Measurements from ENCODE around the gene EFNA5.

EFNA5 gene

GRCh38 chr5:107653685-107654084, 17.1 kb downstream of the EFNA5 start:
- Histone ChIP-seq H3K79me2 (ENCODE audit: insufficient read depth, low read length) (no peaks in the 10 kb centered on the region), H3K27ac (ENCODE audit: low read length) (no peak overlapping the region), H3K4me3 (ENCODE audit: low read depth in 1 of 2, low read length in 2 of 2) (no peak overlapping the region), H3K4me2 (ENCODE audit: insufficient read depth, low read length) (no peak overlapping the region), H3K27me3 (ENCODE audit: insufficient read depth, low read length, poor library complexity) (no peaks in the 10 kb centered on the region), H3K9ac (ENCODE audit: low read depth, low read length) (no peak overlapping the region), H3K4me1 (ENCODE audit: insufficient read depth, low read length) (no peaks in the 10 kb centered on the region), H3K36me3 (ENCODE audit: insufficient read depth, low read length) (no peaks in the 10 kb centered on the region), H3K9me3 (ENCODE audit: insufficient read depth, low read length, severe bottlenecking) (no peaks in the 10 kb centered on the region), H2AFZ (ENCODE audit: low read depth, low read length) (no peak overlapping the region), H4K20me1 (ENCODE audit: insufficient read depth, low read length) (no peaks in the 10 kb centered on the region)
- TF ChIP-seq EZH2 (IDR thresholded peaks at IDR 0.05; ENCODE audit: borderline replicate concordance, low read depth, low read length, severe bottlenecking) (no peak), CTCF (IDR thresholded peaks at IDR 0.05; ENCODE audit: borderline replicate concordance, extremely low read depth, low read length, poor library complexity, severe bottlenecking) (no peak)
- ATAC-seq (ENCODE audit: insufficient read depth, low read depth) (no peak), DNase-seq (no peak)

GRCh38 chr5:107652839-107653607, 17.7 kb downstream of the EFNA5 start:
- Histone ChIP-seq H3K27me3 (ENCODE audit: insufficient read depth, low read length, poor library complexity) (no peaks in the 10 kb centered on the region), H3K4me1 (ENCODE audit: insufficient read depth, low read length) (no peaks in the 10 kb centered on the region), H3K4me3 (ENCODE audit: low read depth in 1 of 2, low read length in 2 of 2) (no peak overlapping the region), H3K36me3 (ENCODE audit: insufficient read depth, low read length) (no peaks in the 10 kb centered on the region), H3K79me2 (ENCODE audit: insufficient read depth, low read length) (no peaks in the 10 kb centered on the region), H3K9me3 (ENCODE audit: insufficient read depth, low read length, severe bottlenecking) (no peaks in the 10 kb centered on the region), H4K20me1 (ENCODE audit: insufficient read depth, low read length) (no peaks in the 10 kb centered on the region), H2AFZ (ENCODE audit: low read depth, low read length) (no peak overlapping the region), H3K9ac (ENCODE audit: low read depth, low read length) (no peak overlapping the region), H3K27ac (ENCODE audit: low read length) (no peak overlapping the region), H3K4me2 (ENCODE audit: insufficient read depth, low read length) (no peak overlapping the region)
- TF ChIP-seq CTCF (IDR thresholded peaks at IDR 0.05; ENCODE audit: borderline replicate concordance, extremely low read depth, low read length, poor library complexity, severe bottlenecking) (no peak), EZH2 (IDR thresholded peaks at IDR 0.05; ENCODE audit: borderline replicate concordance, low read depth, low read length, severe bottlenecking) (no peak)
- ATAC-seq (ENCODE audit: insufficient read depth, low read depth) (no peak), DNase-seq (no peak)

GRCh38 chr5:107652408-107652807, 18.3 kb downstream of the EFNA5 start:
- H3K4me3 ChIP-seq (ENCODE audit: low read depth in 1 of 2, low read length in 2 of 2) = no peak overlapping the region
- no peaks in the 10 kb centered on the region for H3K79me2 ChIP-seq (ENCODE audit: insufficient read depth, low read length)
- H3K27me3 ChIP-seq (ENCODE audit: insufficient read depth, low read length, poor library complexity) = no peaks in the 10 kb centered on the region
- ATAC-seq (ENCODE audit: insufficient read depth, low read depth) (no peak), DNase-seq (no peak)
- no peaks in the 10 kb centered on the region for H4K20me1 ChIP-seq (ENCODE audit: insufficient read depth, low read length)
- TF ChIP-seq CTCF (IDR thresholded peaks at IDR 0.05; ENCODE audit: borderline replicate concordance, extremely low read depth, low read length, poor library complexity, severe bottlenecking) (no peak), EZH2 (IDR thresholded peaks at IDR 0.05; ENCODE audit: borderline replicate concordance, low read depth, low read length, severe bottlenecking) (no peak)
- H3K9me3 ChIP-seq (ENCODE audit: insufficient read depth, low read length, severe bottlenecking) = no peaks in the 10 kb centered on the region
- H3K9ac ChIP-seq (ENCODE audit: low read depth, low read length) = no peak overlapping the region
- H3K4me2 ChIP-seq (ENCODE audit: insufficient read depth, low read length) = no peak overlapping the region
- no peak overlapping the region for H3K27ac ChIP-seq (ENCODE audit: low read length)
- no peak overlapping the region for H2AFZ ChIP-seq (ENCODE audit: low read depth, low read length)
- H3K36me3 ChIP-seq (ENCODE audit: insufficient read depth, low read length) = no peaks in the 10 kb centered on the region
- H3K4me1 ChIP-seq (ENCODE audit: insufficient read depth, low read length) = no peaks in the 10 kb centered on the region

Measured in DND-41 (cell line).